Measurements from ENCODE around the gene PACSIN2. TPM values are rescaled to one million over a fixed set of nuclear protein-coding genes. Genes with fewer than 3 reads are reported as not detected.

Gene PACSIN2
- total and polyA plus RNA-seq, 2 experiments from 2014 or later: 23.5 to 57.3 TPM

DNA sequence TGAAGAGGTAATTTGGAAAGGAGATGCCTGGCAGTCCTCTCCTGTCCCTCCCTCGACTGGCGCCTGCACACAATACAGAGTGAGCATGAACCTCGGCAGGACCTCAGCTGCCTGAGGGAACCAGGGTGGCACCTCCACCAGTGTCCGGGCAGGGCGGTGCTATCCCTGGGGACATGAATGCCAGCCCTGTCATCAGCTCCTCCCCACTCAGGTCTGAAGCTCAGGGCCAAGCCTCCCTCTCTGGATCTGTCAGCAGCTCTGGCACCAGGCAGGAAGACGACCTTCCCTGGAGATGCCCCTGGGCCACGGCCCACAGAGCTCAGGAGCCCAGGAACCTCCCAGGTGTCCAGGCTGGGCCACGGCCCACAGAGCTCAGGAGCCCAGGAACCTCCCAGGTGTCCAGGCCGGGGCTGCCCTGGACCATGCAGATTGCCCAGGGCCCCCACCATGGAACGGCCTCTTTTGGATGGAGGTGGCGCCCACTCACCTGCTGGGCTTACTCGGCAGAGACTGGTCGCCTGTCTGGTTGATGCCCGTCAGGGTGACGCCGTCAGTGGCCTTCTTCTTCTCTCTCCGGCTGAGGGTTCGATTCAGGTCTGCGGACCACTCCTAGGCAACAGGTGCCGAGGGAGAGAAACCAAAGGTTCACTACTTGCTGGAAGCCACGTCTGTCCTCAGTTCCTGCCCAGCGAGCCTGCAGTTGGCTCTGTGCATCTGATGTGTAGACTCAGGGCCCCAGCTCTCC, 136.2 kb downstream of the PACSIN2 start:
- Histone ChIP-seq H3K27ac (ENCODE audit: low read depth) (no peak overlapping the region), H3K4me1 (ENCODE audit: insufficient read depth) (no peaks in the 10 kb centered on the region), H3K4me2 (no peak overlapping the region), H3K79me2 (replicated peaks; ENCODE audit: insufficient read depth) (no peaks in the 10 kb centered on the region), H2AFZ (no peak overlapping the region), H3K27me3 (ENCODE audit: insufficient read depth) (no peaks in the 10 kb centered on the region), H3K9me2 (ENCODE audit: insufficient read depth) (no peaks in the 10 kb centered on the region), H3F3A (replicated peaks; ENCODE audit: low read depth) (no peaks in the 10 kb centered on the region), H3K4me3 (no peak overlapping the region), H3K36me3 (ENCODE audit: insufficient read depth) (no peaks in the 10 kb centered on the region), H4K20me1 (replicated peaks; ENCODE audit: insufficient read depth) (no peaks in the 10 kb centered on the region; the same call in 1 of the 2 replicates)
- Mint-ChIP-seq H3K4me1 (peaks cover 5% of the 10 kb centered on the region), H3K27me3 (ENCODE audit: insufficient read depth, low read depth, poor library complexity) (no peaks in the 10 kb centered on the region), H3K27ac (no peak overlapping the region), H3K36me3 (ENCODE audit: low read depth) (peaks cover 42% of the 10 kb centered on the region), H3K9me3 (no peaks in the 10 kb centered on the region), H3K4me3 (no peak overlapping the region)
- ATAC-seq (no peak), DNase-seq (ENCODE audit: low spot score) (no peak)
- TF ChIP-seq JUNB (IDR thresholded peaks at IDR 0.05; ENCODE audit: unreplicated experiment): no peak
- TF ChIP-seq EZH2phosphoT487 (IDR thresholded peaks at IDR 0.05; ENCODE audit: unreplicated experiment): no peak
- TF ChIP-seq ZNF331 (CRISPR knock-in tag; IDR thresholded peaks at IDR 0.05; ENCODE audit: low read depth): no peak
- no peak for TF ChIP-seq ETS1 (IDR thresholded peaks at IDR 0.05)
- TF ChIP-seq, protein P1, sequence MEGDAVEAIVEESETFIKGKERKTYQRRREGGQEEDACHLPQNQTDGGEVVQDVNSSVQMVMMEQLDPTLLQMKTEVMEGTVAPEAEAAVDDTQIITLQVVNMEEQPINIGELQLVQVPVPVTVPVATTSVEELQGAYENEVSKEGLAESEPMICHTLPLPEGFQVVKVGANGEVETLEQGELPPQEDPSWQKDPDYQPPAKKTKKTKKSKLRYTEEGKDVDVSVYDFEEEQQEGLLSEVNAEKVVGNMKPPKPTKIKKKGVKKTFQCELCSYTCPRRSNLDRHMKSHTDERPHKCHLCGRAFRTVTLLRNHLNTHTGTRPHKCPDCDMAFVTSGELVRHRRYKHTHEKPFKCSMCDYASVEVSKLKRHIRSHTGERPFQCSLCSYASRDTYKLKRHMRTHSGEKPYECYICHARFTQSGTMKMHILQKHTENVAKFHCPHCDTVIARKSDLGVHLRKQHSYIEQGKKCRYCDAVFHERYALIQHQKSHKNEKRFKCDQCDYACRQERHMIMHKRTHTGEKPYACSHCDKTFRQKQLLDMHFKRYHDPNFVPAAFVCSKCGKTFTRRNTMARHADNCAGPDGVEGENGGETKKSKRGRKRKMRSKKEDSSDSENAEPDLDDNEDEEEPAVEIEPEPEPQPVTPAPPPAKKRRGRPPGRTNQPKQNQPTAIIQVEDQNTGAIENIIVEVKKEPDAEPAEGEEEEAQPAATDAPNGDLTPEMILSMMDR (conservative IDR thresholded peaks at IDR 0.05; ENCODE audit: low read depth in 2 of 2): no peak
- TF ChIP-seq STAT1 (IDR thresholded peaks at IDR 0.05; ENCODE audit: unreplicated experiment): no peak
- no peak for TF ChIP-seq ZNF462 (CRISPR knock-in tag; IDR thresholded peaks at IDR 0.05)
- TF ChIP-seq NANOG (IDR thresholded peaks at IDR 0.05; ENCODE audit: borderline replicate concordance): no peak
- TF ChIP-seq ZNF114 (CRISPR knock-in tag; IDR thresholded peaks at IDR 0.05): no peak
- TF ChIP-seq, protein P2, sequence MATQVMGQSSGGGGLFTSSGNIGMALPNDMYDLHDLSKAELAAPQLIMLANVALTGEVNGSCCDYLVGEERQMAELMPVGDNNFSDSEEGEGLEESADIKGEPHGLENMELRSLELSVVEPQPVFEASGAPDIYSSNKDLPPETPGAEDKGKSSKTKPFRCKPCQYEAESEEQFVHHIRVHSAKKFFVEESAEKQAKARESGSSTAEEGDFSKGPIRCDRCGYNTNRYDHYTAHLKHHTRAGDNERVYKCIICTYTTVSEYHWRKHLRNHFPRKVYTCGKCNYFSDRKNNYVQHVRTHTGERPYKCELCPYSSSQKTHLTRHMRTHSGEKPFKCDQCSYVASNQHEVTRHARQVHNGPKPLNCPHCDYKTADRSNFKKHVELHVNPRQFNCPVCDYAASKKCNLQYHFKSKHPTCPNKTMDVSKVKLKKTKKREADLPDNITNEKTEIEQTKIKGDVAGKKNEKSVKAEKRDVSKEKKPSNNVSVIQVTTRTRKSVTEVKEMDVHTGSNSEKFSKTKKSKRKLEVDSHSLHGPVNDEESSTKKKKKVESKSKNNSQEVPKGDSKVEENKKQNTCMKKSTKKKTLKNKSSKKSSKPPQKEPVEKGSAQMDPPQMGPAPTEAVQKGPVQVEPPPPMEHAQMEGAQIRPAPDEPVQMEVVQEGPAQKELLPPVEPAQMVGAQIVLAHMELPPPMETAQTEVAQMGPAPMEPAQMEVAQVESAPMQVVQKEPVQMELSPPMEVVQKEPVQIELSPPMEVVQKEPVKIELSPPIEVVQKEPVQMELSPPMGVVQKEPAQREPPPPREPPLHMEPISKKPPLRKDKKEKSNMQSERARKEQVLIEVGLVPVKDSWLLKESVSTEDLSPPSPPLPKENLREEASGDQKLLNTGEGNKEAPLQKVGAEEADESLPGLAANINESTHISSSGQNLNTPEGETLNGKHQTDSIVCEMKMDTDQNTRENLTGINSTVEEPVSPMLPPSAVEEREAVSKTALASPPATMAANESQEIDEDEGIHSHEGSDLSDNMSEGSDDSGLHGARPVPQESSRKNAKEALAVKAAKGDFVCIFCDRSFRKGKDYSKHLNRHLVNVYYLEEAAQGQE (IDR thresholded peaks at IDR 0.05; ENCODE audit: unreplicated experiment): no peak
- no peak for TF ChIP-seq CREB1 (CRISPR knock-in tag; IDR thresholded peaks at IDR 0.05; ENCODE audit: low read depth)
- TF ChIP-seq EZH2 (IDR thresholded peaks at IDR 0.05; ENCODE audit: low read depth, unreplicated experiment): no peak

All from GM23338 (cell line).